K562 (cell line): ENCODE results near the gene GLRX3. TPM values are rescaled to one million over a fixed set of nuclear protein-coding genes. Genes with fewer than 3 reads are reported as not detected.

Experiments
- ATAC-seq: fragments of 200-7000 bp; cut with Tn5 transposase; 3 replicates; pipeline ENCODE4 v1.9.1; 2020; ENCODE audit warnings: moderate library complexity
- BruUV-seq: library from RNA; stranded (reverse); fragments of 400-500 nt; replicated peaks from 2 replicates; lab custom pipeline; 2021; lab: Mats Ljungman, UMichigan
- CTCF ChIA-PET: fragments of 300-600 bp; formaldehyde crosslinking; extraction: SDS; loops from one replicate; lab custom pipeline; 2021; ENCODE audit warnings: low intra/inter-chr PET ratio; lab: Yijun Ruan, JAX
- POLR2A ChIA-PET: fragments of 300-600, 350-650 bp; sonication (Branson Sonifier 250); formaldehyde crosslinking; extraction: SDS; loops from one replicate; lab custom pipeline; 2021; ENCODE audit warnings: antibody characterized with exemption, inconsistent platforms; lab: Yijun Ruan, JAX
- DNase-seq, 4 experiments: peaks; one replicate each; pipeline versions ENCODE4 v3.0.0 to v3.0.0-alpha.2; 2011 to 2018; ENCODE audit warnings: low spot score in 3 of 4, mixed read lengths in 3 of 4; ENCODE audit errors: extremely low read depth in 1 of 4
- FAIRE-seq: peaks from 2 replicates; lab custom pipeline; 2011; peaks lifted over from hg19 to GRCh38; lab: Jason Lieb, UNC
- H2AFZ ChIP-seq: 2 replicates; pipeline ENCODE4 v1.6.0; 2011; ENCODE audit warnings: low read depth, low read length, control low read depth, inconsistent platforms
- H3K27ac ChIP-seq: fragments of 200-600 bp; 3 replicates; pipeline ENCODE4 v1.8.0; 2011; ENCODE audit warnings: low read depth, mild to moderate bottlenecking, control low read depth, inconsistent platforms, low read length, moderate library complexity, mixed read lengths; ENCODE audit errors: extremely low read depth
- H3K27me3 ChIP-seq, 2 experiments: fragments of 300-600 bp in 1 of 2; 2 replicates in 1 of 2; 3 replicates in 1 of 2; pipeline versions ENCODE4 v1.6.0 to v1.8.0; 2011; ENCODE audit warnings: inconsistent platforms in 2 of 2, low read length in 2 of 2, mild to moderate bottlenecking in 1 of 2, mixed read lengths in 1 of 2, moderate library complexity in 1 of 2; ENCODE audit not compliant: control insufficient read depth in 2 of 2, insufficient read depth in 2 of 2
- H3K36me3 ChIP-seq: fragments of 300-600 bp; 3 replicates; pipeline ENCODE4 v1.8.0; 2011; ENCODE audit warnings: mild to moderate bottlenecking, low read length, inconsistent platforms; ENCODE audit not compliant: control insufficient read depth, insufficient read depth
- H3K4me1 ChIP-seq, 2 experiments: fragments of 200-600 bp in 1 of 2; replicated peaks in 1 of 2; 2 replicates in 1 of 2; 3 replicates in 1 of 2; pipeline versions ENCODE4 v1.5.1 to v1.8.0; 2011; ENCODE audit warnings: inconsistent platforms in 2 of 2, low read length in 2 of 2, mild to moderate bottlenecking in 1 of 2, mixed read lengths in 1 of 2, moderate library complexity in 1 of 2; ENCODE audit not compliant: control insufficient read depth in 2 of 2, insufficient read depth in 2 of 2
- H3K4me2 ChIP-seq: 2 replicates; pipeline ENCODE4 v1.6.1; 2011; ENCODE audit warnings: low read length, control low read depth, inconsistent platforms, mixed read lengths; ENCODE audit not compliant: insufficient read depth
- H3K4me3 ChIP-seq: fragments of 200-600 bp; sonication (generic), shearing (Covaris generic); 2 replicates; pipeline ENCODE4 v1.5.1; 2016; ENCODE audit warnings: control low read depth, inconsistent platforms
- H3K79me2 ChIP-seq: fragments of 200-600 bp; 3 replicates; pipeline ENCODE4 v1.8.0; 2011; ENCODE audit warnings: low read length, inconsistent platforms; ENCODE audit not compliant: control insufficient read depth, insufficient read depth
- H3K9ac ChIP-seq, 2 experiments: 2 replicates each; pipeline versions ENCODE4 v1.6.0 to v1.6.1; 2011; ENCODE audit warnings: low read depth in 2 of 2, low read length in 2 of 2, control low read depth in 1 of 2, inconsistent platforms in 1 of 2, mild to moderate bottlenecking in 1 of 2, mixed read lengths in 1 of 2; ENCODE audit not compliant: insufficient read depth in 1 of 2
- H3K9me1 ChIP-seq: one replicate; pipeline ENCODE4 v1.6.0; 2011; ENCODE audit warnings: inconsistent platforms, mild to moderate bottlenecking, low read length, moderate library complexity; ENCODE audit not compliant: control insufficient read depth, insufficient read depth
- H3K9me3 ChIP-seq: replicated peaks from 2 replicates; pipeline ENCODE4 v1.5.1; 2011; ENCODE audit warnings: low read depth, low read length, inconsistent platforms; ENCODE audit not compliant: control insufficient read depth, insufficient read depth
- H4K20me1 ChIP-seq: replicated peaks from 2 replicates; pipeline ENCODE4 v1.6.1; 2011; ENCODE audit warnings: low read length, inconsistent platforms, mixed read lengths; ENCODE audit not compliant: control insufficient read depth, insufficient read depth
- DACH1 ChIP-seq: fragments of 450-650 bp; IDR thresholded peaks from 2 replicates; pipeline ENCODE4 v1.6.1; 2018; ENCODE audit not compliant: partially characterized antibody
- E2F6 ChIP-seq, 2 experiments: IDR thresholded peaks; 2 replicates each; pipeline ENCODE4 v1.6.1; 2011; ENCODE audit warnings: borderline replicate concordance in 1 of 2, control low read depth in 1 of 2, low read depth in 1 of 2, low read length in 1 of 2, mild to moderate bottlenecking in 1 of 2, mixed read lengths in 1 of 2, moderate library complexity in 1 of 2; ENCODE audit not compliant: insufficient read depth in 1 of 2, insufficient read length in 1 of 2, poor library complexity in 1 of 2, severe bottlenecking in 1 of 2; ENCODE audit errors: extremely low read depth in 1 of 2
- GATAD2B ChIP-seq: fragments of 450-650 bp; IDR thresholded peaks from 2 replicates; pipeline ENCODE4 v1.6.1; 2017; ENCODE audit warnings: mild to moderate bottlenecking, borderline replicate concordance
- IRF1 ChIP-seq: sonication (generic); formaldehyde crosslinking; IDR thresholded peaks from 2 replicates; pipeline ENCODE4 v1.8.0; 2022; ENCODE audit warnings: missing genetic modification reagents, mild to moderate bottlenecking, borderline replicate concordance
- STAT5A ChIP-seq: IDR thresholded peaks from 2 replicates; pipeline ENCODE4 v1.6.1; 2012; ENCODE audit warnings: low read length, inconsistent platforms, borderline replicate concordance
- ZC3H8 ChIP-seq: fragments of 450-650 bp; IDR thresholded peaks from 2 replicates; pipeline ENCODE4 v1.6.1; 2017
- ZNF280A ChIP-seq: fragments of 450-650 bp; IDR thresholded peaks from 2 replicates; pipeline ENCODE4 v1.6.1; 2018; ENCODE audit warnings: mild to moderate bottlenecking, low read depth; ENCODE audit not compliant: partially characterized antibody
- WGBS: fragments of 100-300 bp; shearing (Covaris generic); methylation state at CpG from one replicate; pipeline ENCODE4 v1.1.6; 2016; ENCODE audit warnings: low coverage, mixed read lengths; ENCODE audit not compliant: insufficient coverage; ENCODE audit errors: missing lambda C conversion rate; 5-methylcytosine and 5-hydroxymethylcytosine counted together
- in situ Hi-C: fragments of 300-500 bp; cut with MboI; formaldehyde crosslinking; loops from 4 replicates; pipeline ENCODE4 v1.15.0; 2018; ENCODE audit warnings: inconsistent platforms, mixed read lengths
- intact Hi-C: fragments of 100-400 bp; cut with micrococcal nuclease; formaldehyde crosslinking; loops from 2 replicates; pipeline ENCODE4 v1.14.2; 2022
- polyA plus RNA-seq, 8 experiments: library from polyadenylated mRNA; depleted of rRNA in 4 of 8; stranded (reverse) in 5 of 8; unstranded in 3 of 8; fragments of >200 nt; fragmentation: Nextera tagmentation in 2 of 8; fragmentation: Illumina TruSeq in 1 of 8; extraction: Ambion mirVana in 2 of 8; extraction: Trizol in 1 of 8; gene quantifications; 2 replicates each; pipeline versions ENCODE4 v1.2.1 to v1.2.3, GENCODE V29; 2011 to 2014; ENCODE audit warnings: inconsistent platforms in 1 of 8, missing spikeins in 1 of 8
- total RNA-seq, 7 experiments: library from RNA; depleted of rRNA in 6 of 7; stranded (reverse); fragments of >200 nt in 6 of 7; fragmentation: Illumina TruSeq in 2 of 7; extraction: Trizol in 2 of 7; gene quantifications; 2 replicates each; pipeline versions ENCODE4 v1.2.1 to v1.2.3, GENCODE V29; 2011 to 2021; ENCODE audit warnings: low replicate concordance in 1 of 7

The GLRX3 gene
- total and polyA plus RNA-seq, 9 of the 15 experiments (the other 6 are each of a cell fraction or from before 2014, with no cell fraction given), result 115 to 190 (median 169) TPM

GRCh38 chr10:130171196-130171595, 35.0 kb downstream of the GLRX3 start:
- no peaks in the 10 kb centered on the region for H3K4me1 ChIP-seq
- H4K20me1 ChIP-seq, result no peaks in the 10 kb centered on the region; the same call in 1 of the 2 replicates
- H3K9me3 ChIP-seq, result no peaks in the 10 kb centered on the region
- DNase-seq (no peak), FAIRE-seq (no peak), ATAC-seq (no peak)
- no peaks in the 10 kb centered on the region for H3K79me2 ChIP-seq
- WGBS, result 100% methylated on average over 3 of the region's 3 CpGs
- ChIA-PET POLR2A (no interaction called here), CTCF (no interaction called here)
- H3K9ac ChIP-seq, result no peak overlapping the region
- intact Hi-C loops (loop anchor here (10.0 kb wide), 1 partner anchor 66 kb away; no protein-coding TSS in a partner anchor), in situ Hi-C loops (no loop called here)
- BruUV-seq, result no TSS peak
- no peak for TF ChIP-seq STAT5A
- no peak for TF ChIP-seq IRF1 (CRISPR knock-in tag)
- no peak for TF ChIP-seq DACH1
- no peak for TF ChIP-seq E2F6 (IDR thresholded peaks at IDR 0.05; ENCODE audit: borderline replicate concordance in 1 of 2, extremely low read depth in 1 of 2, insufficient read depth in 1 of 2, insufficient read length in 1 of 2, low read depth in 1 of 2, low read length in 1 of 2, poor library complexity in 1 of 2, severe bottlenecking in 1 of 2)
- no peak for TF ChIP-seq ZC3H8
- TF ChIP-seq ZNF280A, result no peak
- TF ChIP-seq GATAD2B, result no peak
- no peak overlapping the region for H3K4me2 ChIP-seq
- no peak overlapping the region for H3K4me3 ChIP-seq
- H3K9me1 ChIP-seq, result no peaks in the 10 kb centered on the region
- no peak overlapping the region for H2AFZ ChIP-seq
- H3K27ac ChIP-seq, result no peak overlapping the region
- H3K36me3 ChIP-seq, result peaks cover 90% of the 10 kb centered on the region; the same call in 2 of the 3 replicates
- H3K27me3 ChIP-seq, result no peaks in the 10 kb centered on the region
